CD4-positive, alpha-beta T cell treated with Interleukin-6 for 4 hours (primary cell): ENCODE results near the gene DOC2A.
"Not testable (repeated sequence)": the region's sequence is repeated elsewhere in the genome, so short reads cannot be mapped to it uniquely, and the experiment has no call there.

Experiments used
- DNase-seq: peaks from one replicate; pipeline ENCODE4 v3.0.0-alpha.2; 2020; ENCODE audit warnings: mixed read lengths

Gene DOC2A

DNA sequence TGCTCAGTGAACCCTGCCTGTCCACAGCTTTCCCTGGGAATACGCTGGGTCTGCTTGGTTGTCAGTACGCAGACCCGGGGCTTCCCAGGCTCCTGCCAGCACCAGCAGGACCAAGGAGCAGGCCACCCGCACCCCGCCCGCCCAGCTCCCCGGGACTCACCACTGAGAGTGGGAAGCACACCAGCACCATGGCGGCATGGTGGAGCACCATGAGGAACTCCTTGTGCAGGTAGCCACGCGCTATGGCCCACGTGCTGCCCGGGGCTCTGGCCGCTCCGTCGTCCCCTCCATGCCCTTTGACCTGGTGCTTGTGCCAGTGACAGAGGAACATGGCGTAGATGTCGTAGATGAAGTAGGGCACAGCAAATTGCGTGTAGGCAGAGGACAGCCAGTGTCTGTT lies 15.6 kb upstream of the DOC2A start:
- DNase-seq, result no peak

DNA sequence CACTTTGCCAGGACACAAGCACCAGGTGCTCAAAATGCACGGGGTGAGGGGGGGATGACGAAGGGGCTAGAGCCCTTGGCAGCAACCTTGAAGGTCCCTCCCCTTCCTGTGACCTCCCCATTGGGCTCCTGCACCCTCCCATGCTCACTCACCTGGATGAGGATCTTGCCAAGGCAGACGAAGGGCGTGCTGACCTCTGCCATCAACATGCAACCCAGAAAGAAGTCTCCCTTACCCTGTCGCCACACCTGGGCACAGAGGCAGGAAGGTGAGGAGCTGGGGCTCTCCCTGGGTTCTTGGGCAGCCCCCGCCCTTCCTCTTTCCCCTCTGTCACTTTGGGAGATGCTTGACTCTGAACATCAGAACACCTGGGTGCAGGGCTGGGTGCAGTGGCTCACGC lies 14.7 kb upstream of the DOC2A start:
- no peak for DNase-seq

- no peak for DNase-seq
Observed at GRCh38 chr16:30025156-30025555, 14.3 kb upstream of the DOC2A start.

- DNase-seq, result no peak
Observed at GRCh38 chr16:30024451-30024850, 13.6 kb upstream of the DOC2A start.

DNA sequence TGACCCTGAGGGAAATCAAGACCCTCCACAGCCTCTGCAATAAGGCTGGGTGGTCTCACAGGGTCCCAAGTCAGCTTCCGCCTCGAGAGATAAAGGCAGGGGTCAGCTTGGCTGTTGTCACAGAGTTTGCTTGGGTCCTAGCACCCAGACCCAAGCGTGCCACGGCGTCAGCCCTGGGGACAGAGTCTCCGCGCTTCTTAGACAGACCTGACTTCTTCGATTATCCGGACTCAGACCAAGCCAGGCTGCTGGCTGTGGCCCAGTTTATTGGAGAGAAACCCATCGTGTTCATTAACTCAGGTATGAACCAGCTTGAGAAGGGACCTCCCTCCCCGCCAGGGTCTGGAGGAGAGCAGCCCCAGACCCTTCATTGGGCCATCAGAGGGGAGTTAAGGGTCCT lies 12.8 kb upstream of the DOC2A start:
- DNase-seq, result no peak

DNA sequence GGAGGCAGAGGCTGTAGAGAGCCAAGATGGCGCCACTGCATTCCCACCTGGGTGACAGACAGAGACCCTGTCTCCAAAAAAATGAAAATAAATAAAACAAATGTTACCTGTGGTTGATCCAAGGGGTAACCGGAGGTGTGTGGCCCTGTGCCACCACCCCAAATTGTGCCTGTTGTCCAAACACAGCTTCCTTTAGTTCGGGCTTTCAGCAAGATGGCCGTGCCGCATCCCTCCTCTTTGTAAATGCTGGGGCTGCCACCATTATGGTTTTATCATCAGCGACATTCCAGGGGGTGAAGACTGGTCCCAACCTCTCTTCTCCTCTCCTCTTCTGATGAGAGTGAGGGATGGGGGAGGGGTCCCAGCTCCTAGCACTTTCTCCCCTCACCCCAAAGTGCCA lies 12.1 kb upstream of the DOC2A start, which contains the start of gene C16orf92:
Gene C16orf92, plus strand, starts transcription at position 312 of the 400 bp plus-strand sequence. CDS start 143 bp downstream, outside the sequence.
- no peak for DNase-seq

DNA sequence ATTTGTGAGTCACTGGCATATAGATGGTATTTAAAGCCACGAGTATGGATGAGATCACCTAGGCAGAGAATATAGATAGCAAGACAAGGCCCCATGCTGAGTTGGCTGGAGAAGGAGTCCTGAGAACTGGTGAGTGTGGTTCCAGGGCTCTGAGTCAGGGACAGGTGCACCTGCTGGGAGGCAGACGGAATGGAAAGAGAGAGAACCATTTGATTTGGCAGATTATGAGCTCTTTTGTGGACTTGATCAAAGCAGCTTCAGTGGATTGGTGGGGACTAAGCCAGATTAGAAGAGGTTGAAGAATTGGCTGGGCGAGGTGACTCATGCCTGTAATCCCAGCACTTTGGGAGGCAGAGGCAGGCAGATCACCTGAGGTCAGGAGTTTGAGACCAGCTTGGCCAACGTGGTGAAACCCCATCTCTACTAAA lies 7.9 kb upstream of the DOC2A start:
- DNase-seq, result no peak

DNA sequence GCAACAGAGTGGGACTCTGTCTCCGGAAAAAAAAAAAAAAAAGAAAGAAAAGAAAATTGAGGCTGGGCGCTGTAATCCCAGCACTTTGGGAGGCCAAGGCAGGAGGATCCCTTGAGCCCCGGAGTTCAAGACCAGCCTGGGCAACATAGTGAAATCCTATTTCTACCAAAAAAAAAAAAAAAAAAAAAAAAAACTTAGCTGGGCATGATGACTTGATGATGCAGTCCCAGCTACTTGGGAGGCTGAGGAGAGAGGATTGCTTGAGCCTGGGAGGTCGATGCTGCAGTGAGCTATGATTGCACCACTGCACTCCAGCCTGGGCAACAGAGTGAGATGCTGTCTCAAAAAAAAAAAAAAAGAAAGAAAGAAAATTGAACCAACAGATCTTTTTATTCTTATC lies 7.1 kb upstream of the DOC2A start:
- not testable (repeated sequence) for DNase-seq

- DNase-seq, result no peak
Observed at GRCh38 chr16:30017277-30017656, 6.4 kb upstream of the DOC2A start.

GRCh38 chr16:30016555-30017276 lies 5.9 kb upstream of the DOC2A start:
- no peak for DNase-seq

DNA sequence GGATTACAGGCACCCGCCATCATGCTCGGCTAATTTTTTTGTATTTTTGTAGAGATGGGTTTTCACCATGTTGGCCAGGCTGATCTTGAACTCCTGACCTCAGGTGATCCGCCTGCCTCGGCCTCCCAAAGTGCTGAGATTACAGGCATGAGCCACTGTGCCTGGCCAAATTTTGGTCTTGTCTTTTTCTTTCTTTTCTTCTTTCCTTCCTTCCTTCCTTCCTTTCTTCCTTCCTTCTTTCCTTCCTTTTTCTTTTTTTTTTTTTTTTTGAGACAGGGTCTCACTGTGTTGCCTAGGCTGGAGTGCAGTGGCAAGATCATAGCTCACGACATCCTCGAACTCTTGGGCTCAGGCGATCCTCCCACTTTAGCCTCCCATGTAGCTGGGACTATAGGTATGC lies 4.6 kb upstream of the DOC2A start:
- not testable (repeated sequence) for DNase-seq

DNA sequence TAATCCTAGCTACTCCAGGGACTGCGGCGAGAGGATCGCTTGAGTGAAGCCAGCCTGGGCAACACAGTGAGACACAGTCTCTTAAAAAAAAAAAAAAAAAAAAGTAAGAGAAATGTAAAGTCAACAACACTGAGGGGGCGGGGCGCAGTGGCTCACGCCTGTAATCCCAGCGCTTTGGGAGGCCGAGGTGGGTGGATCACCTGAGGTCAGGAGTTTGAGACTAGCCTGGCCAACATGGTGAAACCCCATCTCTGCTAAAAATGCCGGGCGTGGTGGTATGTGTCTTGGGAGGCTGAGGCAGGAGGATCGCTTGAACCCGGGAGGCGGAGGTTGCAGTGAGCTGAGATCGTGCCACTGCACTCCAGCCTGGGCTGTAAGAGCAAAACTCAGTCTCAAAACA lies 1.8 kb upstream of the DOC2A start:
- DNase-seq, result not testable (repeated sequence)

GRCh38 chr16:30011714-30012504 lies 1.1 kb upstream of the DOC2A start:
- no peak for DNase-seq

DNA sequence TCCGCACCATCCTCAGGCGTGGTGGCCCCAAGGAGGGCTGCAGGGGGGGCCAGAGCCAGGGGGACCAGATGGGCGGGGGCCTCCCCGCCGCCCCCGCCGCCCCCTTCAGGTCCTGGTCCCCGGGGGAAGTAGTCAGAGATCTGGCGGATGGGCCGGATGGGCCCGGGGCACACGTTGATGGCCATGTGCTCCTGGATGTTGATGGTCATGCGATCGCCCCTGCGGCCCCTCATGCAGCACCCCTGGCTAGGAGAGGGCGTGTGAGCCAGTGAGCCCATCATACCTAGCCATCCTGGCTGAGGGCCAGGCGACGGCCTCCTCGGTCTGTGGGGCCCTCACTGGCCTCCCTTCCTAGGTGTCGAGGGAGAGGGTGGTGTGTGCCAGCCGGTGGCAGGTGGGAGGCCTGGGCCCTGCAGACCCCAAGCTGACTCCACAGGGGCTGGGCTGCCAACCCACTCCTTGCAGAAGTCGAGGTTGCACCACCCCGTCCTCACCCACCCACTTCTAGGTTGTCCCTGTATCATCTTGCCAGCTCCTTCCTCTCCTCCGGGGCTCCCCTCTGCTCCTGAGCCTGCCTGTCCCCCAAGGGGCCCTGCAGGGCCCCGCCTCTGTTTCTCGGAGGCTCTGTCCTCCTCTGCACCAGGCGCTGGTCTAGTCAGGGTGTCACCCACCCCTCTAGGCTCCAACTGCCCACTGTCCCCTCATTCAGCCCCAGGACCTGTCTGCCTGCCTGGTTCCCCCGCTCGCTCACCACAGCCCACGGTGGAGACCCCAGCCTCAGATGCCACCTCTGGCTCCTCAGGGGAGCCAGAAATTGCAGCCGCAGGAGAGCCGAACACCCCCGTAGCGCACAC lies 610 bp downstream of the DOC2A start:
- DNase-seq, result no peak

- DNase-seq, result no peak
Observed at GRCh38 chr16:30009085-30009862, 1.6 kb downstream of the DOC2A start.

DNA sequence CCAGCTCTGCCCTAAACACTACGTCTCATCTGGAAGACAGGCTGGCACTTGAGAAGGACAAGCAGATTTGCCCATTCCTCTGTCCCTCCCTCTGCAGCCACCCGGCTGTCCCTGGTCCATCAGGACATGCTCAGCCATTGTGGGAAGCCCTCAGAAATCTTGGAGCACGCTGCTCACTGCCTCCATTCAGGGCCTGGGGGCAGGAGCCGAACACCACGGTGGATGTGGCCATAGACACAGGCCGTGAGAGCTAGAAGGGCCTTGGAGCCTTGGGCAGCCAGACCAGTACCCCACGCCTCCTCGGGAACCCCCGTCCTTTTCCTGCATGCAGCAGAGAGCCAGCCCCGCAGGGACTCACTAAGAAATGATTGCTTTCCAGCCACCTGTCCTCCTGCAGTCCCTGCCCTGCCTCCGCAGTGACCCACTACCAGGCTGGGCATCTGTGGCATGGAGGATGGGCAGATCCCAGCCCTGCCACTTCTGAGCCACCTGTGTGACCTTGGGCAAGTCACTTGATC lies 3.4 kb downstream of the DOC2A start:
- DNase-seq, result no peak

GRCh38 chr16:30006659-30007377 lies 4.0 kb downstream of the DOC2A start:
- DNase-seq, result no peak

GRCh38 chr16:30006095-30006473 lies 4.7 kb downstream of the DOC2A start:
- DNase-seq, result no peak

DNA sequence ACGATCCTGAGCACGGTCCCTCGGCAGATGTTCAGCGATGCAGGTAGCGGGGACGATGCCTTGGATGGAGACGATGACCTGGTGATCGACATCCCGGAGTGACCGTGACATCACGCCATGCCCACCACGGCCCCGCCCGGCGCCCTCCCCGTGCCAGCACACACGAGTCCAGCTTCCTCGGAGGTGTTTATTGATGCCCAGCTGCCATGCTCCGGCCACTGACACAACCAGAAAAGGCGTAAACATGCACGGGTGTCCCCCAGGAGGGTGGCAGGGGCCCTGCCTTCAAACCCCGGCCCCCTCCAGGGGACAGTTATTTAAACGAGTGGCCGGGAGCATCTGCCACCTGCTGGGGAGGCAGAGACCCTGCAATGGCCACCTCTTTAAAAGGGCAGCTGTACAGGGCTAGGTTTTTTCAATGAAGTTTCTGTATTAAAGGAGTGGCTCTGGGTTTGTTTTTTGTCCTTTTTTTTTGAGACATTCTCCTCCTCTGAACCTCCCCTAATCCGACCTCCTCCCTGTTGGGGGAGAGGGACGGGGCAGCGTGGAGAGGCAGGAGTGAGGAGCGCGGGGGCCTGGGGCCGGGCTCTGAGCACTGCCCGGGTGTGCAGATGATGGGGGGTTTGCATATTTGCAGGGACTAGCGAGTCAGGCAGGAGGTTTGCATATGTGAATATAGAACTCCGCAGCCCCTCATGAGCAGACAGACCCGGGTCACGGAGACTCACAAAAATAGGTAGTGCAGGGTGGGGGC lies 5.3 kb downstream of the DOC2A start:
- DNase-seq, result peak; percentile 52

GRCh38 chr16:30004811-30005242 lies 6.0 kb downstream of the DOC2A start:
- no peak for DNase-seq

DNA sequence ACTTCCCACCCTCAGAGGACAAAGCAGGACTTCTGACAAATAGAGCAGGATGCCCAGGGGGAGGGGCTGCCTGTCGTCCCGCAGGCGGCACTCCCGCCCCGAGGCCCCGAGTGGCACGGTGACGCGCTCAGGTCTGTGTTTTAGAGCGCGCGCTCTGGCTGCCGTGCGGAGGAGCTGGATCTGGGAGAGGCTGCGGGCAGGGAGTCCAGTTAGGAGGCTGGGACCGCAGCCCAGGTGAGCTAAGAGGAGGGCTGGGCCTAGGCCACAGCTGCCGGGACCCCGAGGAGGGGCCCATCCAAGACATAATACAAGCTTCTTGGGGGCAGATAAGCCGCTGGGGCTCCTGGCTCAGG lies 6.4 kb downstream of the DOC2A start:
- DNase-seq, result no peak
